Measurements from ENCODE around the gene CACNA1C. TPM values are rescaled to one million over a fixed set of nuclear protein-coding genes. Genes with fewer than 3 reads are reported as not detected.

Gene CACNA1C
- total RNA-seq, 4 donors from 2014 or later = 2.0 to 4.2 (median 2.5) TPM

DNA sequence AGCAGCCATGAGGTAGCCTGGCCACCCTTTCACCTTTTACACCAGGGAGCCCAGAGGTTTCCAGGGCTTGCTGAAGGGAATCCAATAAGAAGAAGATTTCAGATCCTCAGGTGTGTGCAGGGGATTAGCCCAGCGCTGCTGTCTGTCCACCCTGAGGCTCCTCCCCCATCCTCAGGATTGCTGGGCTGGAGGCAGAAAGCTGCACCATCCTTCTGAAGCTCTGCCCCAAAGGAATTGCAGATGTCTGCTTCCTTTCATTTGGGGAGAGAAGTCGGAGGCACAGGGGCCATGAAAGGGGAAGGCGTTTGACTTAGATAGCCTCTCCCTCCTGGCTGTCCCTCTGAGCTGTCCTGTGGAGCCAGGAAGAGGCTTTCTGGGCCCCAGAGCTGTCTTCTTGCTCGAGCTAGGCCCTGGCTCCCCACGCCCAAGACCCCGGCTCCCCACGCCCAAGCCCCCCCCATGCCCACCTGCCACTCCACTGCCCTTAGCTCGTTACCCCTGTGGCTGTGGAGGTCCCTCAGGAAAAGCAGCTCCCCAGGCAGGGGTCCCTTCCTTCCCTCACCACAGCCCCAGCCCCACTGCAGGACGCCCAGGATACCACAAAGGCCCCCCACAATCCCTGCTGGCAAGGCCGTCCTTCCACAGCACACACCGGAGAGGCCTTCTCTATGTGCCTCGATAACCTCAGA is 359.0 kb downstream of the CACNA1C start:
- intact Hi-C loops (cut with DNase I) = no loop called here
- WGBS, 2 donors = 57 to 65% methylated on average over 5 to 11 of the region's 12 CpGs
- no peak overlapping the region for H3K4me3 ChIP-seq (replicated peaks in 1 of 3)
- no peak for DNase-seq
- no peaks in the 10 kb centered on the region for H3K36me3 ChIP-seq
- H3K27me3 ChIP-seq = no peaks in the 10 kb centered on the region
- H3K27ac ChIP-seq = no peak overlapping the region
- H3K9me3 ChIP-seq = no peaks in the 10 kb centered on the region
- no peaks in the 10 kb centered on the region for H3K4me1 ChIP-seq
- TF ChIP-seq, protein P1, sequence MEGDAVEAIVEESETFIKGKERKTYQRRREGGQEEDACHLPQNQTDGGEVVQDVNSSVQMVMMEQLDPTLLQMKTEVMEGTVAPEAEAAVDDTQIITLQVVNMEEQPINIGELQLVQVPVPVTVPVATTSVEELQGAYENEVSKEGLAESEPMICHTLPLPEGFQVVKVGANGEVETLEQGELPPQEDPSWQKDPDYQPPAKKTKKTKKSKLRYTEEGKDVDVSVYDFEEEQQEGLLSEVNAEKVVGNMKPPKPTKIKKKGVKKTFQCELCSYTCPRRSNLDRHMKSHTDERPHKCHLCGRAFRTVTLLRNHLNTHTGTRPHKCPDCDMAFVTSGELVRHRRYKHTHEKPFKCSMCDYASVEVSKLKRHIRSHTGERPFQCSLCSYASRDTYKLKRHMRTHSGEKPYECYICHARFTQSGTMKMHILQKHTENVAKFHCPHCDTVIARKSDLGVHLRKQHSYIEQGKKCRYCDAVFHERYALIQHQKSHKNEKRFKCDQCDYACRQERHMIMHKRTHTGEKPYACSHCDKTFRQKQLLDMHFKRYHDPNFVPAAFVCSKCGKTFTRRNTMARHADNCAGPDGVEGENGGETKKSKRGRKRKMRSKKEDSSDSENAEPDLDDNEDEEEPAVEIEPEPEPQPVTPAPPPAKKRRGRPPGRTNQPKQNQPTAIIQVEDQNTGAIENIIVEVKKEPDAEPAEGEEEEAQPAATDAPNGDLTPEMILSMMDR (IDR thresholded peaks at IDR 0.05) = no peak
- TF ChIP-seq POLR2A (IDR thresholded peaks at IDR 0.05) = no peak

DNA sequence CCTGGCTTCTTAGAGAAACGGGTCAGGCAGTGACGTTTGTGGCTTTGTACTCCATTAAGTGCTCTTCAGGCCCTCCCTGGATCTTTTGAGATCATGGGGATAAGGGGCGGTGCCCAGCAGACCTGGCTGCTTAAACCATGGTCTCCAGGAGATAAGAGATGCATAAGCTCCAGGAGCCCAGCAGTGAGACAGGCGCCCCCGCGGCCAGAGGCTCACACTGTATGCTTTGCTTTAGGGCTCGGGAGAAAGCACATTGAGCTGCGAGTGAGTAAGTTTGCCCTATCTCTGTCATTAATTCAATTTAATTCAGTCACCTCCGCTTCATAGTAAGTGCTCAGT is 359.5 kb downstream of the CACNA1C start:
- 40 to 50% methylated on average over 9 of the region's 9 CpGs for WGBS, 2 donors
- Histone ChIP-seq H3K36me3 (no peaks in the 10 kb centered on the region), H3K27ac (no peak overlapping the region), H3K4me3 (replicated peaks in 1 of 3) (no peak overlapping the region), H3K4me1 (no peaks in the 10 kb centered on the region), H3K27me3 (no peaks in the 10 kb centered on the region), H3K9me3 (no peaks in the 10 kb centered on the region)
- DNase-seq = no peak
- intact Hi-C loops (cut with DNase I) = no loop called here
- TF ChIP-seq, protein P1 (IDR thresholded peaks at IDR 0.05) = no peak
- TF ChIP-seq POLR2A (IDR thresholded peaks at IDR 0.05) = no peak

DNA sequence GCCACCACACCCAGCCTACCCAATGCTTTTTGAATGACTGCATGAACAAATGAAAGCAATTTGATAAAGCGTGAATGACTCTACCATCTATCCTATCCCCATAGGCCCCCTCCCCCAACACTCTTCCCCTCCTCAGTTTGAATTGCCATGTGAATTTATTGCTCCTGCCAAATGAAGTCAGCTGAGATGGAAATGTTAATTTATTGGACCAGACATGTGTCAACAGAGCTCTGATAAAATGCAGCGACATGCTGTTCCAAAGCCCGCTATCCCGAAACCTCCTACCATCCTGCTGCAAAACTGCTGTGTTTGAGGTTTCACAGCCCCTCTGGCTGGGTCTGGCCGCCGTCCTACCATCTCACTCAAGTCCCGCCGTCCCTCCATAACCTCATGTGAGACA is 360.5 kb downstream of the CACNA1C start:
- no peaks in the 10 kb centered on the region for H3K4me1 ChIP-seq
- TF ChIP-seq, protein P1 (IDR thresholded peaks at IDR 0.05) = no peak
- TF ChIP-seq POLR2A (IDR thresholded peaks at IDR 0.05) = no peak
- H3K9me3 ChIP-seq = no peaks in the 10 kb centered on the region
- DNase-seq = no peak
- H3K4me3 ChIP-seq (replicated peaks in 1 of 3) = no peak overlapping the region
- intact Hi-C loops (cut with DNase I) = no loop called here
- H3K27ac ChIP-seq = no peak overlapping the region
- no peaks in the 10 kb centered on the region for H3K36me3 ChIP-seq
- 97 to 98% methylated on average over 8 of the region's 8 CpGs for WGBS, 2 donors
- no peaks in the 10 kb centered on the region for H3K27me3 ChIP-seq

DNA sequence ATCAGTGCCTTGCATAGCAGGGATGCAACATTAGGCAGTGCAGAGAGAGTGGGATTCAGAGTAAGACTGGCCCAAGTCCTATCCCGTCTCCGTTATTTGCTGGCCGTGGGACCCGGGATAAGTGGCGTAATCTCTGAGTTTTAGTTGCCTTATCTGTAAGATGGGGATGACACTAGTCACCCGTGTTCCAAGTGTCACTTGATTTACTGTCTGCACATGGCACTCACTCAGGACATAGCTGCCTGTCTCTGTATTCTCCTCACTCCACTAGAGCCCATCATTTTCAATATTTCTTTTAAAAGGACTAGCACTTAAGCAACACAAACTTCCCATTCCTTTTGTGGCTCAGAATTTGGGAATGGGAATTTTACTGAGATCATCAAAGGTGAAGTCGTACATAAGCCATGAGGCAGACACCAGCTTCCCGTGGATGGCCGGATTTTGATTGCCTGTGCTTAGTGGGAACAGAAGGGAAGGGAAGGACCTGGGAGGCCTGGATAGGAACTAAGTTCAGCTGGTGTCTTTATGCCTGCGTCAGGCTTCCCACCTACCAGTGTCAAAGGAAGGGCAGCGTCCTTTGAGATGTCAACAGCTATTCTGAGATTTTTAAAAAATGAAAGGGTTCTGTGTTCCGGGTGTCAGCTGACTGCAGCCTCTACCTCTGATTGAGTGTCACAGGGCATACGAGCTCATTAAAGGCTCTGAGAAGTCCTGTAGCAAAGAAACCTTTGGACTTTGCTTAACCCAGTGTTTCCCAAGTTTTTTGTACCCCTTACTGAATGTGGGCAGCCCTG is 361.4 kb downstream of the CACNA1C start:
- Histone ChIP-seq H3K27ac (no peak overlapping the region), H3K27me3 (no peaks in the 10 kb centered on the region), H3K4me3 (replicated peaks in 1 of 3) (no peak overlapping the region), H3K36me3 (no peaks in the 10 kb centered on the region), H3K9me3 (no peaks in the 10 kb centered on the region), H3K4me1 (no peaks in the 10 kb centered on the region)
- intact Hi-C loops (cut with DNase I) = no loop called here
- 82 to 83% methylated on average over 13 of the region's 13 CpGs for WGBS, 2 donors
- no peak for DNase-seq
- TF ChIP-seq, protein P1 (IDR thresholded peaks at IDR 0.05) = no peak
- TF ChIP-seq POLR2A (IDR thresholded peaks at IDR 0.05) = no peak
